ENCODE data around the gene PSMD12.
"Not testable (repeated sequence)": the region's sequence is repeated elsewhere in the genome, so short reads cannot be mapped to it uniquely, and the experiment has no call there.

PSMD12 gene

GRCh38 chr17:67362173-67362572, 4.2 kb downstream of the PSMD12 start:
- no peak for DNase-seq (ENCODE audit: low read depth, low spot score)
- H3K4me3 ChIP-seq (ENCODE audit: low read length), result no peak overlapping the region

- no peak for DNase-seq (ENCODE audit: low read depth, low spot score)
- no peak overlapping the region for H3K4me3 ChIP-seq (ENCODE audit: low read length)
These were observed 5.5 kb downstream of the PSMD12 start for GRCh38 chr17:67360880-67361279.

- no peak overlapping the region for H3K4me3 ChIP-seq (ENCODE audit: low read length)
- DNase-seq (ENCODE audit: low read depth, low spot score), result peak; percentile 77
These were observed 6.2 kb downstream of the PSMD12 start for GRCh38 chr17:67359960-67360791.

GRCh38 chr17:67358612-67359011, 7.8 kb downstream of the PSMD12 start:
- no peak overlapping the region for H3K4me3 ChIP-seq (ENCODE audit: low read length)
- DNase-seq (ENCODE audit: low read depth, low spot score), result no peak

GRCh38 chr17:67353929-67354574, 12.3 kb downstream of the PSMD12 start:
- H3K4me3 ChIP-seq (ENCODE audit: low read length), result no peak overlapping the region
- DNase-seq (ENCODE audit: low read depth, low spot score), result no peak

GRCh38 chr17:67353161-67353560, 13.2 kb downstream of the PSMD12 start:
- DNase-seq (ENCODE audit: low read depth, low spot score), result no peak
- no peak overlapping the region for H3K4me3 ChIP-seq (ENCODE audit: low read length)

- DNase-seq (ENCODE audit: low read depth, low spot score), result no peak
- H3K4me3 ChIP-seq (ENCODE audit: low read length), result no peak overlapping the region
These were observed 17.0 kb downstream of the PSMD12 start for GRCh38 chr17:67349420-67349819.

- DNase-seq (ENCODE audit: low read depth, low spot score), result no peak
- no peak overlapping the region for H3K4me3 ChIP-seq (ENCODE audit: low read length)
These were observed 18.6 kb downstream of the PSMD12 start for GRCh38 chr17:67347826-67348225.

GRCh38 chr17:67343237-67343636, 23.1 kb downstream of the PSMD12 start:
- H3K4me3 ChIP-seq (ENCODE audit: low read length), result no peak overlapping the region
- DNase-seq (ENCODE audit: low read depth, low spot score), result no peak

- not testable (repeated sequence) for H3K4me3 ChIP-seq (ENCODE audit: low read length); DNase-seq (ENCODE audit: low read depth, low spot score)
These were observed 28.0 kb downstream of the PSMD12 start for GRCh38 chr17:67338353-67338752.

- no peak for DNase-seq (ENCODE audit: low read depth, low spot score)
- no peak overlapping the region for H3K4me3 ChIP-seq (ENCODE audit: low read length)
These were observed 29.5 kb downstream of the PSMD12 start for GRCh38 chr17:67336859-67337258.

- H3K4me3 ChIP-seq (ENCODE audit: low read length), result no peak overlapping the region
- no peak for DNase-seq (ENCODE audit: low read depth, low spot score)
These were observed 31.0 kb downstream of the PSMD12 start for GRCh38 chr17:67335245-67335835.

GRCh38 chr17:67332162-67332508, 34.2 kb downstream of the PSMD12 start:
- DNase-seq (ENCODE audit: low read depth, low spot score); H3K4me3 ChIP-seq (ENCODE audit: low read length): not testable (repeated sequence)

GRCh38 chr17:67331381-67332161, 34.8 kb downstream of the PSMD12 start:
- H3K4me3 ChIP-seq (ENCODE audit: low read length); DNase-seq (ENCODE audit: low read depth, low spot score): not testable (repeated sequence)

- no peak for DNase-seq (ENCODE audit: low read depth, low spot score)
- no peak overlapping the region for H3K4me3 ChIP-seq (ENCODE audit: low read length)
These were observed 38.4 kb downstream of the PSMD12 start for GRCh38 chr17:67328026-67328425.

- not testable (repeated sequence) for H3K4me3 ChIP-seq (ENCODE audit: low read length); DNase-seq (ENCODE audit: low read depth, low spot score)
These were observed 39.2 kb downstream of the PSMD12 start for GRCh38 chr17:67326959-67327745.

- H3K4me3 ChIP-seq (ENCODE audit: low read length), result no peak overlapping the region
- DNase-seq (ENCODE audit: low read depth, low spot score), result no peak
These were observed 39.9 kb downstream of the PSMD12 start for GRCh38 chr17:67326440-67326839.

- H3K4me3 ChIP-seq (ENCODE audit: low read length), result no peak overlapping the region
- no peak for DNase-seq (ENCODE audit: low read depth, low spot score)
These were observed 42.0 kb downstream of the PSMD12 start for GRCh38 chr17:67324330-67324729.

GRCh38 chr17:67323445-67323844, 42.9 kb downstream of the PSMD12 start:
- no peak for DNase-seq (ENCODE audit: low read depth, low spot score)
- H3K4me3 ChIP-seq (ENCODE audit: low read length), result no peak overlapping the region

All from Jurkat, Clone E6-1 (cell line).